Right renal pelvis (tissue), 4 donors: ENCODE results near the gene GRM8. TPM values are rescaled to one million over a fixed set of nuclear protein-coding genes. Genes with fewer than 3 reads are reported as not detected.

Experiments
- DNase-seq, 4 donors: peaks; one replicate each; pipeline ENCODE4 v3.0.0-alpha.2; 2013; ENCODE audit warnings: low read depth in 4 of 4, low spot score in 3 of 4, missing footprints in 1 of 4
- polyA plus RNA-seq, 4 donors: library from polyadenylated mRNA; unstranded; fragments of 120-200 nt; gene quantifications; one replicate each; pipeline ENCODE4 v1.2.1, GENCODE V29; 2013; ENCODE audit not compliant: insufficient read length in 4 of 4

GRM8 gene
- polyA plus RNA-seq, 4 donors, result 7.0 to 10.0 (median 8.9) TPM

- DNase-seq, result no peak
Observed at GRCh38 chr7:126472825-126473224, 779.9 kb downstream of the GRM8 start.

GRCh38 chr7:126462405-126462804 is 790.3 kb downstream of the GRM8 start:
- DNase-seq, result no peak

GRCh38 chr7:126460664-126461063 is 792.1 kb downstream of the GRM8 start:
- no peak for DNase-seq

DNA sequence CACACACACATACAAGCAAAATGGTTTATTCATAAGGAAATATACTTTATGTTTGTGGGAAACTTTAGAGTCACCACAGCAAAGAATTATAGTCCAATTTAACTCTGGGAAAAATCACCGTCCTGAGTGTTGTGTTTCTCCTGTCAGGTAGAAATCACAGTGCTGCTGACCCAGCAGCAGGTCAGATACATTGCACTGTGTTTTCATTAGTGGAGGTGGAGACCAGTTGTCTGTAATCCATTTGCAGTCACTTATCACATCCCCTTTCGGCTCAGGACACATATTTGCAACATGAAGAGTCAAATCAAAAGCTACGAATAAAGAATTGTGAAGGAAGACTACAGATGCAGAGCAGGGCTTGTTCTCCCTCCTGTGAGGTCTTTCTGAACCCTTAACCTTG is 799.6 kb downstream of the GRM8 start:
- no peak for DNase-seq

GRCh38 chr7:126450269-126450671 is 802.5 kb downstream of the GRM8 start:
- no peak for DNase-seq

- no peak for DNase-seq
Observed at GRCh38 chr7:126449611-126450268, 803.0 kb downstream of the GRM8 start.

- DNase-seq, result no peak
Observed at GRCh38 chr7:126447984-126448383, 804.8 kb downstream of the GRM8 start.

- DNase-seq, result no peak
Observed at GRCh38 chr7:126445991-126446390, 806.8 kb downstream of the GRM8 start.

- no peak for DNase-seq
Observed at GRCh38 chr7:126443951-126444350, 808.8 kb downstream of the GRM8 start.

DNA sequence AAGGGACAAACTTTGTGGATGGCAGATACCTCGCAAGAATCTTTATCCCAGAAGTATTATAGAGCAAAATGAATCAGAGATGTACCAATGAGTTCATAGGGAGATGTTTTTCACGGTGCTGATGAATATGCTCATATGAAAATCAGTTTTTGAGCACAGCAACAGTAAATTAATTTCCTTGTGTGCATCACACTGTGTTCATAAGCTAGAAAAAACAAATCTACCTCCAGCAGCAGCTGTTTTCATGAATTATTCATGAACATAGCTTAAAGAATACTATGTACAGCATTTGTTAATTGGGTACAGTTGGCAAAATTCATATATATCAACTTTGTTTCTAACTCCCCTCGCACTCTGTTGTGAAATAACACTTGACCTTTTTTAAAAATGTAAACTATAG is 809.8 kb downstream of the GRM8 start:
- no peak for DNase-seq

- DNase-seq, result no peak
Observed at GRCh38 chr7:126441745-126442144, 811.0 kb downstream of the GRM8 start.

DNA sequence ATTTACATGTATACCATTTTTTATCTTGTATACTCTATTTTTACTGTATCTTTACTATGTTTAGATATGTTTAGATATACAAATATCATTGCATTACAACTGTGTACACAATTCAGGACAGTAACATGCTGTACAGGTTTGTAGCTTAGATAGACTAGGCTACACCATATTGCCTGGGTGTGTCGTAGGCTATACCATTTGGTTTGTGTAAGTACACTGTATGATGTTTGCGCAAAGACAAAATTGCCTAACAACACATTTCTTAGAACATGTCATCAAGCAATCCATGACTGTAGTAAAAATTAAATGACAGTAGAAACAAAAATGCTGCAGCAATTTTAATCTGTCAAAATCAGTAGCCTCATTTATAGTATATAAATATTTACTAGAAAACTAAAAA is 812.2 kb downstream of the GRM8 start:
- no peak for DNase-seq

DNA sequence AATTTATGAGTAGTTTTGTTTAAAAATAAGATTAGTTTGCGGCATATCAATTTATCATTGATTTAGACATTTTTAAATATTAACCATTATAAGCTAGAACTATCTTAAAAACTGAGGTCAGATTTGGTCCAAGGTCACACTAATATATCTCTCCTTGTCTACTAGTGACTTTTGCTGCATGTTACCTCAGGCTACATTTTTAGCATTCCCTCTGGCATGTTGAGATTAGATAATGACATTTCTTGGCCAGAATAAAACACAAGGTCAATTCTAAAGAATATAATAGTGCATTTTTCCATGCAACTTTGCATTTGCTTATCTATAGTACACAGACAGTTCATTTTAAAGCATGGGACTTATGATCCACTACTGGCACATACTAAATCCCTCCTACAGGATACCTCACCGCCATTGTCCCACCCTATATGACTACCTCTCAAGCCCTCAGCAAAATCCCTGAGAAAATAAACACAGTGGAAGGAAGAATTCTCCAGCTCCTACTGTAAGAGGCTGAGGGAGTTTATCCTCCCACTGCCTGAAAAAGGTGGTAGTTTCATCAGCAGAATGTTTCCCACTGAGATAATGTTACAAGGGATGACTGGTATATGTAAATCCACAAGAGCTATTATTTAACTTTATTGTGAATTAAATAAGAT is 816.4 kb downstream of the GRM8 start:
- no peak for DNase-seq

GRCh38 chr7:126426652-126427051 is 826.1 kb downstream of the GRM8 start:
- DNase-seq, result no peak

GRCh38 chr7:126424985-126425384 is 827.8 kb downstream of the GRM8 start:
- no peak for DNase-seq

DNA sequence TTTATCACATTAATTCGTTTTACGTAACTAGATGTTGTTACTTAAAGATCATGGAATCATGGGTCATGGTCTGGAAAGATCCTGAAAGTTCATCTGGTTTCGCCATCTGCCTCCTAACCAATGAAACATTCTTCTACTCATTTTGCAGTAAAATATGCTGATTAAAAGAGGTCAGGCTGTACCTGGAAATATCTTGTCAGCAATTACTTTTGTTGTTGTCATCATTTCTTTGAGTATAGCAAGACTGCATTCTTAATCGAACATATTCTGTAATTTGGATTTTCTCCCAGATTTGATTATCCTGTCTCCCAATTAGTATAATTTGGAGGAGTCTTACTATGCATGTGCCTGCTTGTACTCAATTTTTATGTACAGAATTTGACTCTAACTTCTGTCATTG is 833.7 kb downstream of the GRM8 start:
- DNase-seq, result no peak

DNA sequence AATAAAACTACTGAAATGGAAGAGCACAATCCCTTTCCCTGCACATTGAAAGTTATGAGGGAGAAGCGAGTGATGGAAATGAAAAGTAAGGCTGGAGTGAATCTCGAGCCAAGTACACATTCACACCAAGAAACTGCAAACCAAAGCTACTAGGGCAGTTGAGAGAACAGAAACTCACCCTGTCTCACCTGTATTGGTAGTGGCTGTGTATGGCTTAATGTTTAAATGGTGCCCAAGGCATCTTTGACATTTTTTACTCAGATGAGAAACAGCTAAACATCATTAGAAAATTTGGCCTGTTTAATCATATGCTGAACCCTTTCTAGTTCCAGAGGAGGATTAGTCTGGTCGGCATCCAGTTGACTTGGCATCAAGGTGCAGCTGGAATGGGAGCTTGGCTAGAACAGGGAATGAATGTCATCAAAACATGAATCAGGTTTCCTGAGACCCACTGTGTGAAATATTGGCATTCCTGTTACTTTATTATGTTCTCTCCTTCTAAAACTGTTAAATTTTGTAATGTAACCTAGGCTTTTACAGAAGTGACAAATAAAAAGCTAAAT is 840.8 kb downstream of the GRM8 start:
- no peak for DNase-seq

- DNase-seq, result no peak
Observed at GRCh38 chr7:126411032-126411820, 841.5 kb downstream of the GRM8 start.

DNA sequence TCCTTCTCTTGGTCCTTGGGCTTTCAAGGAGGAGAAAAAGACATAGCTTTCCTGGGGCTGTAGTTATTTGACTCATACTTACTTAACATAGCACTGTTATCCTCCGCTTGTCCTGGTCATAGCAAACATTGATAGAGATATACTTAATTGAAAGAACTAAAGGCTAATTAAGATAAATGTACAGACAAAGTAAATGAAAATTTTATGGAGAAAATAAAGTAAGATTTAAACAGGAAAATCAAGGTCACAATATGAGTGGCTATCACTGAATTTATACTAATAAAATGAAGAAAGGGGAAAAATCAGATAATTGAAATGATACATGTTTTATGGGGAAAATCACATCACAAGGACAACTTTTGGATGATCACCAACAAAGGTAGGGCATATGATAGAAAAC is 849.7 kb downstream of the GRM8 start:
- DNase-seq, result no peak

DNA sequence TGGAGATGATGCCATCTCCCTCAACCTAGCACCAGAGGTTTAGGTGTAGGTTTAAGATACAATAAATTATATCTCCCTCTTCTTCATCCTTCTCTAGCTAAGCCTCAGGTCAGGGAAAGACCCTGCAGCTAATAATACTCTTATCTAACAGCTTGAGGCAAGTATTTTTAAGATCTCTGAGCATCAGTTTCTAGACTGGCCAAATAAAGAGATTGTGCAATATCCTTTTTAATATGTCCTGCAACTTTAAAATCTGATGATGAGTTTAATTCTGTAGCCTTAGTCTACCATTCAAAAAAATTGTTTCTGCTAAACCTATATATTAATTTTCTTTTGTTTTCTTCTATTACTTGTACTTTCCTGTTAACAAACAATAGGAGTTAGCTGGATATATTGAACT is 850.8 kb downstream of the GRM8 start:
- DNase-seq, result no peak

DNA sequence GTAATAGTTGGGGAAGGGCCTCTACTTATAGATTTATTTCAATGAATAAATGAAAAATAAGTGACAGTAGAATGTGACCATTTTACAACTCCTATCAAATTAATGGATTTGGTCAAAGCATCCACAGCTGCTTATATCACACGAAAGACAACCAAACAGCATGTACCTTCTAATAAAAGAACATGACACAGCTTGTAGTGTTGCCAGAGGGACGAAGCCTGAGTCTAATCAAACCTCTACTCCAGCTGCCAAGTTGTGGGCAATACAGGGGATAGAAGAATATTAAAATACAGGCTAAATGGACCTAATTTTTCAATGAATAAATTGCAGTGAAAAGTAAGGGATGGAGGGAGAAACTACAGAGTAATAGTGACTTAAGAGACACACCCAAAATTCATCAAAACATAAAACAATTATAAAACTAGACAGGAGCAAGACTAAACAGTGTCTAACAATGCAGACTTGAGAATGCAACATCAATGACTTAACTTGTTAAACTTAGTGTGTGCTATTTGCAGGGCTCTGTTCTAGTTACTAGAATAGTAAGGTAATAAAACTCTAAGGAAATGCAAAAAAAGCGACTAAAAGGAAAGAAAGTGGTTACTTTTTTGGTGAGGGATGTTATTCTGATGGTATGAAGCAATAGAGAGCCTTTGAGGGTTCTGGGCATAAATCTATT is 853.8 kb downstream of the GRM8 start:
- DNase-seq, result no peak
